ENCODE measurements around the gene FGFR4.

The FGFR4 gene

DNA sequence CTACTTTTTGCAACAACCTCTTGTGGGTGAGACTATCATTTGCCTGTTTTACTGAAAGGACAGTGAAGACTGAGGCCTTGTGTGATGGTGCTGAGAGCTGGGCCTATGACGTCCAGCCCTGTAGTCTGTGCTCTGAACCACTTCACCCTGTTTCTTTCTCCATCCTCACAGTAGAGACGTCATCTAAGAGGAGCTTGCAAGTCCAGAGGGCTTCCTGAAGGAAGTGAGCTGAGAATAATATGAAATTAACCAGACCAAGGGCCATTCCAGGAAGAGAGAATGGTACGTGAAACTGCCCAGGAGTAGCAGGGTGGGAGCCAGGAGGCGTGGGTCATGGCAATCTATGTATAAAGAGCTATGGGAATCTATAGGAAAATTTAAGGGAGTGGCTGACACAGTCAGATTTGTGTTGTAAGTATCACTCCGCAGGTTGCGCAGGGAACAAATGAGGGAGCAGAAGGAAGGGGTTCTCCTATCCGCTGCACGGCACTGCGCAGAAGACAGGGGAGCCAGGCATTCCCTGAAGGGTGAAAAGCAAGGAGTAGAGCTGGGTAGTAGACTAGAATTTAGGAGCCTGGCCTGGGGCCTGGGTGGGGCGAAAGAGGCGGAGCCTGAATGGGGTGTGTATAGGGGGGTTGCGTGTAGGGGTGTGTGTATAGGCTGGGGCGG lies 596 bp upstream of the FGFR4 start:
- DNase-seq (ENCODE audit: low spot score): no peak

DNA sequence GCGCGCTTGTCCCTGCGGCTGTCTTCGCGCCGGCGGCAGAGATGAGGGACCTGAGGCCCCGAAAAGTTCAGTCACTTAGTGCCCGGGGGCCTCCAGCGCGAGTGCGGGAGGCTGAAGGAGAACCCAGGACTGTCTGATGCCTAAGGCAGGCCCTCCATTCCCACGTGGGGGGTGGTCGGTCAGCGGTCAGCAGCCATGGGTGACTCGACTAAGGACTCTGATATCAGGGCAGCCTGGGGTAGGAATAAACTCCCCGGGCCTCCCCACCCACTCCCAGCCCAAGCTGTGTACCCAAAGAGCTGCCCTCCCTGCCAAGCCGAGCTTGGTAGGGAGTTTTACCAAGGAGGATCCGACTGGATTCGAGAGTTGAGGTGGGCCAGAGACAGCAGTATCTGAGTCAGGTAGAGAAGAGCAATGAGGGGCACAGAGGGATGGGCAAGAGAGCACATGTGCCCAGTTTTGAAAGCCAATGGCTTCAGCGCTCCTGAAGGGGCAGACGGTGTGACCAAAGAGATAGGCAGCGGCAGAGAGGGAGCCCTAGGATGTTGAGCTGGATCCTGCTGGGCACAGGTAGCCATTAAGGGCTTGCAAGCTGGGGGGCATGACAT lies 787 bp downstream of the FGFR4 start:
- no peak for DNase-seq (ENCODE audit: low spot score)

DNA sequence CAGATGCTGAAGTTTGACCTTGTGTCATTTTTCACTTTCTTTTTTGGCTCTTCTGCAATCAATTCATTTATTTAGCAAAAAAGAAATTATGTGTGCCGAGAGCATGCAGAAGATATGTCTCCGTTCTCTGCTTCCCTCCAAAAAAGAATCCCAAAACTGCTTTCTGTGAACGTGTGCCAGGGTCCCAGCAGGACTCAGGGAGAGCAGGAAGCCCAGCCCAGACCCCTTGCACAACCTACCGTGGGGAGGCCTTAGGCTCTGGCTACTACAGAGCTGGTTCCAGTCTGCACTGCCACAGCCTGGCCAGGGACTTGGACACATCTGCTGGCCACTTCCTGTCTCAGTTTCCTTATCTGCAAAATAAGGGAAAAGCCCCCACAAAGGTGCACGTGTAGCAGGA lies 2.4 kb downstream of the FGFR4 start:
- DNase-seq (ENCODE audit: low spot score): no peak

DNA sequence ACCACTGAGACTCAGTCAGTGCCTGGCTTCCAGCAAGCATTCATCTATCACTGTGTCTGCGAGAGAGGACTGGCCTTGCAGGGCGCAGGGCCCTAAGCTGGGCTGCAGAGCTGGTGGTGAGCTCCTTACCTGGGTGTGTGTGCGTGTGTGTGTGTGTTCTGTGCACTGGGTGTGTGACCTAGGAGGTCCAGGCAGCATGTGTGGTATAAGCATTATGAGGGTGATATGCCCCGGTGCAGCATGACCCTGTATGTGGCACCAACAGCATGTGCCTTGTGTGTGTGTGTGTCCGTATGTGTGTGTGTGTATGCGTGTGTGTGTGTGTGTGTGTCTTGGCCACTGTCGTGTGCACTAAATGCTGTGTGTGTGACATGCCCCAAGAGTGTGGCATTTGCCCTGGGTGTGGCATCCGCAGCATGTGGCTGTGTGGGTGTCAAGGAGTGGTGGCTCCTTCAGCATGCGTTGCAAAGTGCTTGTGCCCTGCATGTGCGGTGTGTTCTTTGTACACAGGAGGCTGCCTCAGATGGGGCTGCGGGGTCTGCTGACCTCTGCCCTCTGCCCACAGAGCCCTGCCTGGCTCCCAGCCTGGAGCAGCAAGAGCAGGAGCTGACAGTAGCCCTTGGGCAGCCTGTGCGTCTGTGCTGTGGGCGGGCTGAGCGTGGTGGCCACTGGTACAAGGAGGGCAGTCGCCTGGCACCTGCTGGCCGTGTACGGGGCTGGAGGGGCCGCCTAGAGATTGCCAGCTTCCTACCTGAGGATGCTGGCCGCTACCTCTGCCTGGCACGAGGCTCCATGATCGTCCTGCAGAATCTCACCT lies 3.3 kb downstream of the FGFR4 start:
- no peak for DNase-seq (ENCODE audit: low spot score)

DNA sequence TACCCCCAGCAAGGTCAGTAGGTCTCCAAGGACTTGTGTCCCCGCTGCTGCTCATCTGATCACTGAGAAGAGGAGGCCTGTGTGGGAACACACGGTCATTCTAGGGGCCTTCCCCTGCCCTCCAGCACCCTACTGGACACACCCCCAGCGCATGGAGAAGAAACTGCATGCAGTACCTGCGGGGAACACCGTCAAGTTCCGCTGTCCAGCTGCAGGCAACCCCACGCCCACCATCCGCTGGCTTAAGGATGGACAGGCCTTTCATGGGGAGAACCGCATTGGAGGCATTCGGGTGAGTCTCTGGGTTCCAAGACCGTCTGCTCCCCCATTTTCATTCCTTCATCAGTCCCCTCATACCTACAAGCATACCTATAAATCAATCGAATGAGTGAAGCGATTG lies 4.1 kb downstream of the FGFR4 start:
- DNase-seq (ENCODE audit: low spot score): no peak

DNA sequence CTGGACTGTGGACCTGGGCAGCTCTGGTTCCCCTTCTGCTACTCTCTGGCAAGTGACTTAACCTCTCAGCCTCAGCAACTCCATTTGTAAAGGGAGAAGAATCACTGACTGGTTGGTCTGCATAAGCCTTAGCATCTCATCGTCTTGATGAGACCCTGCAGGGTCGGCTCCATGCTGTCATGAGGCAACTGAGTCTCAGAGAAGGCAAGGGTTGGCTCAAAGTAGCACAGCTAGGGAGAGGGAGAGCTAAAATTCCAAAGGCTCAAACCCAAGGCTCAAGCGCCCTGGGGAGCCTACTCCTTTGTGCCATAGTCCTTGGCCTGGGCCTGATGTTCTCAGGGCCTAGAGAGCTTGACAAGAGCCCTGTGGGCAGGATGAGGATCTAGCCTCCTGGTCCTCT lies 4.5 kb downstream of the FGFR4 start:
- no peak for DNase-seq (ENCODE audit: low spot score)

DNA sequence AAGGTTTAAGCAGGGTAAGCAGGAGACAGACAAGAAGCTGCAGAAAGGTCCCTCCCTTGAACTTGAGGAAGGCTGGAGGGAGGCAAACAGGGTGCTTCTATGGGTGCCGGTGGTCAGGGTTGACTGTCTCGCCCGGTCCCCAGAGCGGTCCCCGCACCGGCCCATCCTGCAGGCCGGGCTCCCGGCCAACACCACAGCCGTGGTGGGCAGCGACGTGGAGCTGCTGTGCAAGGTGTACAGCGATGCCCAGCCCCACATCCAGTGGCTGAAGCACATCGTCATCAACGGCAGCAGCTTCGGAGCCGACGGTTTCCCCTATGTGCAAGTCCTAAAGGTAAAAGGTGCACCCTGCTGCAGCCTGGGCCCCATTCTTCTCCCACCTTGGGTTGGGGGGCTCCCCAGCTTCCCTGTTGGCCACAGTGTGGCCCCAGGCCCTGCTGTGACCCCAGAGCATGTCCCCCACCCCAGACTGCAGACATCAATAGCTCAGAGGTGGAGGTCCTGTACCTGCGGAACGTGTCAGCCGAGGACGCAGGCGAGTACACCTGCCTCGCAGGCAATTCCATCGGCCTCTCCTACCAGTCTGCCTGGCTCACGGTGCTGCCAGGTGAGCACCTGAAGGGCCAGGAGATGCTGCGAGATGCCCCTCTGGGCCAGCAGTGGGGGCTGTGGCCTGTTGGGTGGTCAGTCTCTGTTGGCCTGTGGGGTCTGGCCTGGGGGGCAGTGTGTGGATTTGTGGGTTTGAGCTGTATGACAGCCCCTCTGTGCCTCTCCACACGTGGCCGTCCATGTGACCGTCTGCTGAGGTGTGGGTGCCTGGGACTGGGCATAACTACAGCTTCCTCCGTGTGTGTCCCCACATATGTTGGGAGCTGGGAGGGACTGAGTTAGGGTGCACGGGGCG lies 5.7 kb downstream of the FGFR4 start:
- DNase-seq (ENCODE audit: low spot score): no peak

DNA sequence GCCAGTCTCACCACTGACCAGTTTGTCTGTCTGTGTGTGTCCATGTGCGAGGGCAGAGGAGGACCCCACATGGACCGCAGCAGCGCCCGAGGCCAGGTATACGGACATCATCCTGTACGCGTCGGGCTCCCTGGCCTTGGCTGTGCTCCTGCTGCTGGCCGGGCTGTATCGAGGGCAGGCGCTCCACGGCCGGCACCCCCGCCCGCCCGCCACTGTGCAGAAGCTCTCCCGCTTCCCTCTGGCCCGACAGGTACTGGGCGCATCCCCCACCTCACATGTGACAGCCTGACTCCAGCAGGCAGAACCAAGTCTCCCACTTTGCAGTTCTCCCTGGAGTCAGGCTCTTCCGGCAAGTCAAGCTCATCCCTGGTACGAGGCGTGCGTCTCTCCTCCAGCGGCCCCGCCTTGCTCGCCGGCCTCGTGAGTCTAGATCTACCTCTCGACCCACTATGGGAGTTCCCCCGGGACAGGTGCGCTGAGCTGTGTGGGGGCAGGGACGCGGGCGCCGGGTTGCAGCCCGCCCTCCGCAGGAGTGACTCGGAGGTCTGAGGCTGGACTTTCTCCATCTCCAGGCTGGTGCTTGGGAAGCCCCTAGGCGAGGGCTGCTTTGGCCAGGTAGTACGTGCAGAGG lies 6.5 kb downstream of the FGFR4 start:
- no peak for DNase-seq (ENCODE audit: low spot score)

DNA sequence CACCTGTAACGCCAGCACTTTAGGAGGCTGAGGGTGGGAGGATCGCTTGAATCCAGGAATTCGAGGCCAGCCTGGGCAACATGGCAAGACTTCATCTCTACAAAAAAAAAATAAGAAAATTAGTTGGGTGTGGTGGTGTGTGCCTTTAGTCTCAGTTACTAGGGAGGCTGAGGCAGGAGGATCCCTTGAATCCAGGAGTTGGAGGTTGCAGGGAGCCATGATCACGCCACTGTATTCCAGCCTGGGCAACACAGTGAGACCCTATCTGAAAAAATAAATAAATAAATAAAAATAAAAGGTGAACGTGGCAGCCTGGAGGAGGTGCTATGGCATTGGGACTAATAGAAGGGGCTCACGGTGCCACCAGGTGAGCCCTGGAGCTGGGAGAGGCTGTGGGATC lies 7.1 kb downstream of the FGFR4 start:
- no peak for DNase-seq (ENCODE audit: low spot score)

DNA sequence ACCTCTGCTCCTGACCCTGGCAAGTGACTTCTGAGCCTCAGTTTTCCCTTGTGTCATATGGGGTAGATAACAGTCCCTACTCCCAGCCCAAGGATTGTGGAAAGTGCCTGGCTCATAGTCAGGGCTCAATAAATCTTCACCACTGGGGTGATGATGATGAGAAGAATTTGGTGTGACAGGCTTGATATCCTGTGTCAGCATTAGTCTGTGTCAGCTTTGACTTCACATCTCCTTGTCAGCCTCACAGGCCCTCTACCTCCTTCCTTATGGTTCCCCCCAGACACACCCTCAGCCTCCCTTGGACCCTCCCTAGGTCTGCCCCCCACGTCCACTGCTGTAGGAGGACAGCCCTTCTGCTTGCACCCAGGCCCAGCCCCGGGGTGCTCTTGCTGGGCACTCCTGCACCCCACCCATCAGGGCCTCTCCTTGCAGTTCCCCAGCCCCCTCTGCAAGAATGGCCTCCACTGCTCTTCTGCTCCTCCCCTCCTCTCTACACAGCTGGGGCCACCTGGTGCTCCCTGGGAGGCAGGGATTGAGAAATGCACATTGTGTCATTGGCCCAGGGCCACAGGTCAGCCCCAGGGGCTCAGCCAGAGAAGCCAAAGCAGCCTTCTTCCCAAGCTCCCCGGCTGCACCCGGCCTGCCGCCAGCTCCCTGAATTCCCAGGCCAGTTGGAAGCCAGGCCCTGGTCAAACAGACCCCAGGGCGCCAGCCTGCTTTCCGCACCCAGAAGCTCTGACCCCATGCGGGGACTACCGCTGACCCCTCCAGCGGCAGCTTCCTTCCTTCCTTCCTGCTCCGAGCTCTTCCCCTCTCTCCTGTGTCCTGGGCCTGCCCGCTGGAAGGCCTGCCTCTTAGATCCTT lies 7.7 kb downstream of the FGFR4 start:
- no peak for DNase-seq (ENCODE audit: low spot score)

DNA sequence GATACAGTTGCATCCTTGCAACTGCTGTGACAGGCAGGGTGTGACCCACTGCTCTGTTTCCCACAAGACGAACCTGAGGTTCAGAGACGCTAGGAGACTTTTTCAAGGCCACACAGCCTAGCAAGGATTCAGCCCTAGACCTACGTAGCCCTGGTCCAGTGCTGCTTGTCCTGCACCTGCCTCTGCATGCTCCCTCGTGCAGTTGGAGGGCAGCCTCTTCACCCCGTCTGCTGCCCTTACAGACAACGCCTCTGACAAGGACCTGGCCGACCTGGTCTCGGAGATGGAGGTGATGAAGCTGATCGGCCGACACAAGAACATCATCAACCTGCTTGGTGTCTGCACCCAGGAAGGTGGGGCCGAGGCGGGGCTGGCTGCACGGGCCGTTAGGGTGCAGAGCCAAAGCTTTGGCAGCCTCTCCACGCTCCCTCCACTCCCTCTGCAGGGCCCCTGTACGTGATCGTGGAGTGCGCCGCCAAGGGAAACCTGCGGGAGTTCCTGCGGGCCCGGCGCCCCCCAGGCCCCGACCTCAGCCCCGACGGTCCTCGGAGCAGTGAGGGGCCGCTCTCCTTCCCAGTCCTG lies 8.5 kb downstream of the FGFR4 start:
- DNase-seq (ENCODE audit: low spot score): no peak

DNA sequence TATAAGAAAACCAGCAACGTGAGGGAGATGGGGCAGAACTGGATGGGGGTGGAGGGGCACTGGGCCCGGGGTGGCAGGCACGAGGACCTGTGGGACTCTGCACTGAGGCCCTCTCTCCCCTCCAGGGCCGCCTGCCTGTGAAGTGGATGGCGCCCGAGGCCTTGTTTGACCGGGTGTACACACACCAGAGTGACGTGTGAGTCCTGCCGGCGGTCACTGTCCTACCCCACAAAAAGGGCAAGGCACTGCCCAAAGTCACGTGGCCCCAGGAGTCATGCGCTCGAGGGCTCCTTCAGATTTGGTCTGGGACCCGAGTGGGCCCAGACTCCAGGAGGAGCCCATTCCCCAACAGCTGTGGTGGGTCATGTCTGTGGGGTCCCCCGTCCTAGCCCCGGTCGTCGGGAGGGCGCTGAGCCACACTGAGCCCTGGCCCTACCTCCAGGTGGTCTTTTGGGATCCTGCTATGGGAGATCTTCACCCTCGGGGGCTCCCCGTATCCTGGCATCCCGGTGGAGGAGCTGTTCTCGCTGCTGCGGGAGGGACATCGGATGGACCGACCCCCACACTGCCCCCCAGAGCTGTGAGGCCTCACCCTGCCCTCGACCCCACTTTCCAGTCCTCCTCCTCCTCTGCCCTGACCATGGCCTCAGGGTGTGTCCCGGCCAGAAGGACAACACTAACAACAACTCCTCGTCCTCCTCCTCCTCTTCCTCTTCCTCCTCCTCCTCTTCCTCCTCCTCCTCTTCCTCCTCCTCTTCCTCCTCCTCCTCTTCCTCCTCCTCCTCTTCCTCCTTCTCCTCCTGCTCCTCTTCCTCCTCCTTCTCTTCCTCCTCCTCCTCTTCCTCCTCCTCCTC lies 9.7 kb downstream of the FGFR4 start:
- DNase-seq (ENCODE audit: low spot score): no peak

DNA sequence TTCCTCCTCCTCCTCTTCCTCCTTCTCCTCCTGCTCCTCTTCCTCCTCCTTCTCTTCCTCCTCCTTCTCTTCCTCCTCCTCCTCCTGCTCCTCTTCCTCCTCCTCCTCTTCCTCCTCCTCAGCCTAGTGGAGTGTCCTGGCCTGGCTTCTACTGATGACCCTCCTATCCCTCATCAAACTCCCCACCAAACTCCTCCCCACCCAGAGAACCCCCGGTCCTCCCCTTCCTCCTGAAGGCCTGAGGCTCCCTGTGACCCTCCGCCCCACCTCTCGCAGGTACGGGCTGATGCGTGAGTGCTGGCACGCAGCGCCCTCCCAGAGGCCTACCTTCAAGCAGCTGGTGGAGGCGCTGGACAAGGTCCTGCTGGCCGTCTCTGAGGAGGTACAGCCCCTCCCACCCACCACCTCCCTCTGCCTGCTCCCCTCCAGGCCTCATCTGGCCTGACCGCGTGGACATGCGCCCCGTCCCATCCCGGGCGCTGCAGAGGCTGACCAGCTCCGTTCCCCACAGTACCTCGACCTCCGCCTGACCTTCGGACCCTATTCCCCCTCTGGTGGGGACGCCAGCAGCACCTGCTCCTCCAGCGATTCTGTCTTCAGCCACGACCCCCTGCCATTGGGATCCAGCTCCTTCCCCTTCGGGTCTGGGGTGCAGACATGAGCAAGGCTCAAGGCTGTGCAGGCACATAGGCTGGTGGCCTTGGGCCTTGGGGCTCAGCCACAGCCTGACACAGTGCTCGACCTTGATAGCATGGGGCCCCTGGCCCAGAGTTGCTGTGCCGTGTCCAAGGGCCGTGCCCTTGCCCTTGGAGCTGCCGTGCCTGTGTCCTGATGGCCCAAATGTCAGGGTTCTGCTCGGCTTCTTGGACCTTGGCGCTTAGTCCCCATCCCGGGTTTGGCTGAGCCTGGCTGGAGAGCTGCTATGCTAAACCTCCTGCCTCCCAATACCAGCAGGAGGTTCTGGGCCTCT lies 10.6 kb downstream of the FGFR4 start:
- no peak for DNase-seq (ENCODE audit: low spot score)

DNA sequence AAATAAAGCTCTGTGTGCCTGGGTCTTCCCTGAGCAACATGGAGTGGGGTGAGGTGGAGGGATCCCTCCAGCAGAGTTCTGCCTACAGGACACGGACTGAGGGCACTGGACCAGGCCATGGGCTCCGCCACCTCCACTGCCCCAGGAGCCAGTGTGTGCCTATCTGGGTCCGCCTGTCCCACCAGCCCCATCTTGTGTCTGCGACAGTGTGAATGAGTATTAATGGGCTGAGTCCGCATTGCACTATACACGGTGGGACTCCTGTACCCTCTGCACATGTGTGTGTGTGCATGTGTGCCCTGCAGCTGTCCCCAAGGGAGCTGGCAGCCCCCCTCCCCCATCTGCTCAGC lies 11.4 kb downstream of the FGFR4 start:
- DNase-seq (ENCODE audit: low spot score): no peak

DNA sequence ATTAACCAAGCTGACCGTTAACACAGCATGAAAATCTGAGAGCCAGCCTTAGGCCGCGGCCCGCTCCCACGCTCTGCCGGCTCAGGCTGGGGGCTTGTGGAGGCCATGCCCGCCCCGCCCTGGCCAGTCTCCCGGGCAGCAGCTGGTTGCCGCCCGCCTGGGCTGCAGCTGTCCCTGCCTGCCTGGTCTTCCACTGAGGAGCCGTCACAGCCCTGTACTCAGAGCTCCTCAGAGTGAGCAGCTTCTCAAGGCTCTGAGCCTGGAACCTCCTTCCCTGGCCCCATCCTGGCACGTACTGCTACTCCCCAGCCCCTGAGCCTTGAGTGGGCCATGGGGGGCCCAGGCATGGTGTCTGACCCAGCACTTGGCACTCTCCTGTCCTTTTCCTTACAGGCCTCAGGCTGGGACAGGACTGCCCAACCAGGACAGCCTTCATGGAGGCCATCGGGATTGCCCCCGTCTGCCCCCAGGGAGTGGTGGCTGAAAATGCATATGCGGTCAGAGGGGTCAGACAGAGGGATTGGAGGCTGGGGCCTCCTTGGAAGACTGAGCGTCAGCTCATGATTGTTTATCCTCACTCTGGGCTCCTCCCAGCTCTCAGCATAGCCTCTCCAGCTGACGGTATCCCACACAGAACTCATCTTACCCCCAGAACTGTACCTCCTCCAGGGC lies 11.9 kb downstream of the FGFR4 start:
- DNase-seq (ENCODE audit: low spot score): no peak

DNA sequence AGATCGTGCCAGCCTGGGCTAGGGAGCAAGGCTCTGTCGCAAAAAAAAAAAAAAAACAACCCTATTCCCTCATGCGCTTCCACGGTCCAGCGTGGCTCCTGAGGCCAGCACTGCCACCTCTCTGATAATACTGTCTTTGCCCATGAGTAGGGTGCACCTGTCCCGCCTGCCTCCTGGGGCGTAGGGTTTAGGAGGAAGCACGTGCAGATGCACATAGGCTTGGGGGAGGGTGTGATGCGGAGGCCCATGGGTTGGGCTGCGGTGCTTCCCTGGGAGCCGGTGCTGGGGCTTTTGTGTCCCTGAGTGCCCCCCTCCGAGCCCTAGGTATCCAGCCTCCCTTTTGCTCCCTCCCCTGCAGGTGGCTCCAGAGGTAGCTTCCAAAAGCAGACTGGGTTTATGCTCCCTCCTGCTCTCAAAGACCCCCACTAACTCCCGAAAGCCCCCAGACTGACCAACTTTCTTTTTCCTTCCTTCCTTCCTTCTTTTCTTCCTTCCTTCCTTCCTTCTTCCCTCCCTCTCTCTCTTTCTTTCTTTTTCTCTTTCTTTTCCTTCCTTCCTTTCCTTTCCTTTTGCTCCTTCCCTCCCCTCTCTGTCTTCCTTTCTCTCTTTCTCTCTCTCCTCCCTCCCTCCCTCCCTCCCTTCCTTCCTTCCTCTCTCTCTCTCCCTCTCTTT lies 12.8 kb downstream of the FGFR4 start:
- DNase-seq (ENCODE audit: low spot score): no peak

DNA sequence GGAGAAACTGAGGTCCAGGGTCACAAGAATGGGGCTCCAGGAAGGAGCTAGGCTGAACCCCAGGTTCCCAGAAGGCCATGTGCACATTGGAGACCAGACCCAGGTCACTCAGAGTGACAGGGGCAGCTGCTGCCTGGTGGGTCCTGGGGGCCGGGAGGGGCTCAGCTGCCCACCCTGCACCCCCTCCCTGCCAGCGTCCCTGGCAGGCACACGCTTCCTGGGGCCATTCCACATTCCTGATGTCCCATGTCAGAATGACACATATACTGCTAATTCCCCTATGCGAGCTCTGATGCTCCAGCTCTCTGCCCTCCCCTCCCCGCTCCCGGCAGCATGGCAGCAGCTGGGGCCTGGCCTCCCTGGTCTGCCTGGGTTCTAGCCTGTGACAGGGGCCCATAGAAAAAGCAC lies 14.0 kb downstream of the FGFR4 start:
- no peak for DNase-seq (ENCODE audit: low spot score)
